PC-3 (cell line): ENCODE results near the gene CNIH4. TPM values are rescaled to one million over a fixed set of nuclear protein-coding genes. Genes with fewer than 3 reads are reported as not detected.

ENCODE experiments used
- ATAC-seq: fragments of 200-7000 bp; cut with Tn5 transposase; 2 replicates; pipeline ENCODE4 v1.9.1; 2020; ENCODE audit warnings: mild to moderate bottlenecking, moderate library complexity
- BruUV-seq: library from RNA; stranded (reverse); fragments of 400-500 nt; replicated peaks from 2 replicates; lab custom pipeline; 2021; lab: Mats Ljungman, UMichigan
- CTCF ChIA-PET: fragments of 300-600 bp; sonication (Branson Sonifier 250); formaldehyde crosslinking; loops from one replicate; lab custom pipeline; 2022; ENCODE audit warnings: antibody characterized with exemption; lab: Charles Lee
- POLR2A ChIA-PET: fragments of 300-600 bp; sonication (Branson Sonifier 250); formaldehyde crosslinking; loops from one replicate; lab custom pipeline; 2022; ENCODE audit warnings: antibody characterized with exemption; ENCODE audit not compliant: unreplicated experiment; lab: Charles Lee
- DNase-seq: peaks from one replicate; pipeline ENCODE4 v3.0.0-alpha.2; 2015
- H2AFZ ChIP-seq: fragments of 300-600 bp; sonication (generic); 2 replicates; pipeline ENCODE4 v1.6.0; 2016; ENCODE audit warnings: antibody characterized with exemption, low read length
- H3F3A ChIP-seq: fragments of 300-600 bp; sonication (generic); one replicate; pipeline ENCODE4 v1.6.0; 2017; ENCODE audit warnings: antibody characterized with exemption, low read length, control low read depth, mild to moderate bottlenecking; ENCODE audit not compliant: unreplicated experiment
- H3K27ac ChIP-seq: fragments of 300-600 bp; sonication (generic); 2 replicates; pipeline ENCODE4 v1.5.1; 2016; ENCODE audit warnings: mild to moderate bottlenecking, low read length
- H3K27me3 ChIP-seq: fragments of 300-600 bp; sonication (generic); 2 replicates; pipeline ENCODE4 v1.6.1; 2016; ENCODE audit warnings: low read length, mixed read lengths
- H3K36me3 ChIP-seq: fragments of 300-600 bp; sonication (generic); 2 replicates; pipeline ENCODE4 v1.6.1; 2016; ENCODE audit warnings: low read depth, mixed run types, low read length, mixed read lengths
- H3K4me1 ChIP-seq: fragments of 300-600 bp; sonication (generic); 2 replicates; pipeline ENCODE4 v1.5.1; 2016; ENCODE audit warnings: low read length; ENCODE audit not compliant: insufficient read depth
- H3K4me2 ChIP-seq: fragments of 300-600 bp; sonication (generic); 2 replicates; pipeline ENCODE4 v1.6.0; 2016; ENCODE audit warnings: low read length
- H3K4me3 ChIP-seq: fragments of 300-600 bp; sonication (generic); 2 replicates; pipeline ENCODE4 v1.5.1; 2016; ENCODE audit warnings: mild to moderate bottlenecking, low read length, mixed read lengths
- H3K79me2 ChIP-seq: fragments of 300-600 bp; sonication (generic); 2 replicates; pipeline ENCODE4 v1.6.1; 2017; ENCODE audit warnings: low read length, mixed read lengths
- H3K9ac ChIP-seq: fragments of 300-600 bp; sonication (generic); 2 replicates; pipeline ENCODE4 v1.6.0; 2016; ENCODE audit warnings: mild to moderate bottlenecking, low read length
- H3K9me2 ChIP-seq: fragments of 300-600 bp; sonication (generic); replicated peaks from 2 replicates; pipeline ENCODE4 v1.6.1; 2016; ENCODE audit warnings: mixed run types, low read length, mixed read lengths
- H3K9me3 ChIP-seq: fragments of 300-600 bp; sonication (generic); 2 replicates; pipeline ENCODE4 v1.6.1; 2016; ENCODE audit warnings: low read length, mixed read lengths
- H4K20me1 ChIP-seq: fragments of 300-600 bp; sonication (generic); 2 replicates; pipeline ENCODE4 v1.6.1; 2016; ENCODE audit warnings: low read length, mixed read lengths
- CTCF ChIP-seq: fragments of 300-600 bp; sonication (generic); conservative IDR thresholded peaks from 2 replicates; pipeline ENCODE4 v1.5.1; 2017; ENCODE audit warnings: antibody characterized with exemption, low read depth, mild to moderate bottlenecking, low read length
- EZH2 ChIP-seq: fragments of 300-600 bp; sonication (generic); IDR thresholded peaks from one replicate; pipeline ENCODE4 v1.6.1; 2017; ENCODE audit warnings: antibody characterized with exemption, mild to moderate bottlenecking, low read length; ENCODE audit not compliant: unreplicated experiment
- EZH2phosphoT487 ChIP-seq: fragments of 300-600 bp; sonication (generic); IDR thresholded peaks from 2 replicates; pipeline ENCODE4 v1.6.1; 2018; ENCODE audit warnings: mild to moderate bottlenecking, antibody characterized with exemption, low read length, borderline replicate concordance
- intact Hi-C: fragments of 100-400 bp; cut with micrococcal nuclease; formaldehyde crosslinking; loops from 2 replicates; pipeline ENCODE4 v1.9.0; 2023
- total RNA-seq: library from RNA; depleted of rRNA; stranded (reverse); fragments of >200 nt; gene quantifications from 2 replicates; pipeline ENCODE4 v1.2.3, GENCODE V29; 2014

The CNIH4 gene
- total RNA-seq, 1 experiment from 2014 or later, result 89.9 TPM

- no peaks in the 10 kb centered on the region for H3K27me3 ChIP-seq
- DNase-seq (no peak), ATAC-seq (no peak)
- no peak overlapping the region for H3K27ac ChIP-seq
- no peaks in the 10 kb centered on the region for H3K9me3 ChIP-seq
- BruUV-seq, result no TSS peak
- H3K9ac ChIP-seq, result no peak overlapping the region
- H4K20me1 ChIP-seq, result no peaks in the 10 kb centered on the region
- no peak for TF ChIP-seq EZH2
- TF ChIP-seq CTCF, result no peak
- TF ChIP-seq EZH2phosphoT487, result no peak
- CTCF ChIA-PET, result no interaction called here
- H3K4me2 ChIP-seq, result no peak overlapping the region
- peaks cover 18% of the 10 kb centered on the region for H3K4me1 ChIP-seq
- intact Hi-C loops, result no loop called here
- peaks cover 58% of the 10 kb centered on the region for H3K36me3 ChIP-seq
- H2AFZ ChIP-seq, result no peak overlapping the region
- no peaks in the 10 kb centered on the region for H3K9me2 ChIP-seq
- H3F3A ChIP-seq, result no peaks in the 10 kb centered on the region
- POLR2A ChIA-PET, result no interaction called here
- H3K79me2 ChIP-seq, result no peaks in the 10 kb centered on the region
- no peak overlapping the region for H3K4me3 ChIP-seq
Measured at GRCh38 chr1:224373008-224373590, 16.4 kb downstream of the CNIH4 start.

GRCh38 chr1:224375059-224375458, 18.4 kb downstream of the CNIH4 start:
- Histone ChIP-seq H3K27me3 (no peaks in the 10 kb centered on the region), H3K79me2 (no peaks in the 10 kb centered on the region), H3F3A (no peaks in the 10 kb centered on the region), H3K4me3 (no peak overlapping the region), H3K4me2 (no peak overlapping the region), H3K9ac (no peak overlapping the region), H3K36me3 (peaks cover 57% of the 10 kb centered on the region), H3K27ac (no peak overlapping the region), H2AFZ (no peak overlapping the region), H3K9me3 (no peaks in the 10 kb centered on the region), H3K9me2 (no peaks in the 10 kb centered on the region), H4K20me1 (no peaks in the 10 kb centered on the region), H3K4me1 (peaks cover 18% of the 10 kb centered on the region)
- ATAC-seq (no peak), DNase-seq (no peak)
- CTCF ChIA-PET, result no interaction called here
- BruUV-seq, result no TSS peak
- TF ChIP-seq EZH2 (no peak), CTCF (no peak), EZH2phosphoT487 (no peak)
- POLR2A ChIA-PET, result no interaction called here
- intact Hi-C loops, result no loop called here

GRCh38 chr1:224377676-224378006, 21.0 kb downstream of the CNIH4 start:
- Histone ChIP-seq H3K79me2 (no peaks in the 10 kb centered on the region), H4K20me1 (no peaks in the 10 kb centered on the region), H3K4me2 (0 out of 2 replicates have a peak overlapping the region, but pooled peaks have one; percentile 10), H3K4me3 (no peak overlapping the region), H2AFZ (no peak overlapping the region), H3K9me2 (no peaks in the 10 kb centered on the region), H3K9ac (no peak overlapping the region), H3K4me1 (peaks cover 18% of the 10 kb centered on the region), H3K36me3 (peaks cover 44% of the 10 kb centered on the region), H3K27ac (peak overlapping the region; percentile 12; the same call in 1 of the 2 replicates), H3K9me3 (no peaks in the 10 kb centered on the region), H3F3A (no peaks in the 10 kb centered on the region), H3K27me3 (no peaks in the 10 kb centered on the region)
- ChIA-PET POLR2A (no interaction called here), CTCF (no interaction called here)
- peak; percentile 82 for DNase-seq
- ATAC-seq, result peak; percentile 87
- intact Hi-C loops, result no loop called here
- BruUV-seq, result TSS peak; percentile 5
- TF ChIP-seq EZH2, result no peak
- TF ChIP-seq EZH2phosphoT487, result no peak
- TF ChIP-seq CTCF, result no peak
